ENCODE results near the gene ZNF282. TPM values are rescaled to one million over a fixed set of nuclear protein-coding genes. Genes with fewer than 3 reads are reported as not detected.

ZNF282 gene
- total RNA-seq, 4 donors from 2014 or later, result 16.9 to 28.7 (median 22.2) TPM

GRCh38 chr7:149199234-149199995 lies 4.1 kb downstream of the ZNF282 start:
- Histone ChIP-seq H3K27me3 (no peaks in the 10 kb centered on the region), H3K4me3 (no peak overlapping the region), H3K9me3 (no peaks in the 10 kb centered on the region), H3K36me3 (peaks cover 45 to 66% (median 64%) of the 10 kb centered on the region in 4 donors), H3K27ac (replicated peaks in 1 of 4) (no peak overlapping the region), H3K4me1 (peaks cover 22 to 34% (median 30%) of the 10 kb centered on the region in 4 donors)
- TF ChIP-seq POLR2A (IDR thresholded peaks at IDR 0.05; ENCODE audit: low read depth) (no peak), CTCF (IDR thresholded peaks at IDR 0.05) (no peak), EP300 (IDR thresholded peaks at IDR 0.05) (no peak)
- WGBS, result 92% methylated on average over 6 of the region's 6 CpGs
- no peak for DNase-seq (ENCODE audit: extremely low spot score)
- intact Hi-C loops (cut with DNase I), result loop anchor here (5.0 kb wide), 1 partner anchor 52 kb away; the partner anchor contains the start of gene ZNF398

GRCh38 chr7:149202831-149203231 lies 7.5 kb downstream of the ZNF282 start:
- no peaks in the 10 kb centered on the region for H3K9me3 ChIP-seq
- H3K27me3 ChIP-seq, result no peaks in the 10 kb centered on the region
- peaks cover 56 to 100% (median 93%) of the 10 kb centered on the region in 4 donors for H3K36me3 ChIP-seq
- TF ChIP-seq CTCF (IDR thresholded peaks at IDR 0.05), result no peak
- no peak for TF ChIP-seq POLR2A (IDR thresholded peaks at IDR 0.05; ENCODE audit: low read depth)
- no peak for TF ChIP-seq POLR2AphosphoS5 (IDR thresholded peaks at IDR 0.05)
- no peak for TF ChIP-seq EP300 (IDR thresholded peaks at IDR 0.05)
- DNase-seq (ENCODE audit: extremely low spot score), result no peak
- no peak overlapping the region for H3K4me3 ChIP-seq
- WGBS, result 100% methylated on average over 5 of the region's 6 CpGs
- H3K4me1 ChIP-seq, result peaks cover 2 to 11% (median 6%) of the 10 kb centered on the region in 4 donors
- intact Hi-C loops (cut with DNase I), result no loop called here
- H3K27ac ChIP-seq (replicated peaks in 1 of 4), result no peak overlapping the region

- peaks cover 0 to 3% (median 1%) of the 10 kb centered on the region in 4 donors for H3K4me1 ChIP-seq
- H3K4me3 ChIP-seq, result no peak overlapping the region
- intact Hi-C loops (cut with DNase I), result no loop called here
- WGBS, result 85% methylated on average over 18 of the region's 18 CpGs
- TF ChIP-seq CTCF (IDR thresholded peaks at IDR 0.05), result no peak
- TF ChIP-seq POLR2AphosphoS5 (IDR thresholded peaks at IDR 0.05), result no peak
- no peak for TF ChIP-seq POLR2A (IDR thresholded peaks at IDR 0.05; ENCODE audit: low read depth)
- TF ChIP-seq EP300 (IDR thresholded peaks at IDR 0.05), result no peak
- H3K27me3 ChIP-seq, result no peaks in the 10 kb centered on the region
- no peak for DNase-seq (ENCODE audit: extremely low spot score)
- H3K9me3 ChIP-seq, result no peaks in the 10 kb centered on the region
- peaks cover 57 to 100% (median 94%) of the 10 kb centered on the region in 4 donors for H3K36me3 ChIP-seq
- H3K27ac ChIP-seq (replicated peaks in 1 of 4), result no peak overlapping the region
Observed at GRCh38 chr7:149205690-149206381, 10.5 kb downstream of the ZNF282 start.

GRCh38 chr7:149207324-149208035 lies 12.1 kb downstream of the ZNF282 start:
- H3K27me3 ChIP-seq, result no peaks in the 10 kb centered on the region
- 88% methylated on average over 31 of the region's 35 CpGs for WGBS
- H3K4me3 ChIP-seq, result no peak overlapping the region
- peaks cover 62 to 100% (median 94%) of the 10 kb centered on the region in 4 donors for H3K36me3 ChIP-seq
- no peak for DNase-seq (ENCODE audit: extremely low spot score)
- H3K27ac ChIP-seq (replicated peaks in 1 of 4), result no peak overlapping the region
- peaks cover 0 to 3% (median 1%) of the 10 kb centered on the region in 4 donors for H3K4me1 ChIP-seq
- no peak for TF ChIP-seq EP300 (IDR thresholded peaks at IDR 0.05)
- no peaks in the 10 kb centered on the region for H3K9me3 ChIP-seq
- intact Hi-C loops (cut with DNase I), result no loop called here
